ENCODE results near the gene AP2A2.
A peak's percentile ranks its signal among the peaks of the same experiment; 100 is the strongest.

The AP2A2 gene

DNA sequence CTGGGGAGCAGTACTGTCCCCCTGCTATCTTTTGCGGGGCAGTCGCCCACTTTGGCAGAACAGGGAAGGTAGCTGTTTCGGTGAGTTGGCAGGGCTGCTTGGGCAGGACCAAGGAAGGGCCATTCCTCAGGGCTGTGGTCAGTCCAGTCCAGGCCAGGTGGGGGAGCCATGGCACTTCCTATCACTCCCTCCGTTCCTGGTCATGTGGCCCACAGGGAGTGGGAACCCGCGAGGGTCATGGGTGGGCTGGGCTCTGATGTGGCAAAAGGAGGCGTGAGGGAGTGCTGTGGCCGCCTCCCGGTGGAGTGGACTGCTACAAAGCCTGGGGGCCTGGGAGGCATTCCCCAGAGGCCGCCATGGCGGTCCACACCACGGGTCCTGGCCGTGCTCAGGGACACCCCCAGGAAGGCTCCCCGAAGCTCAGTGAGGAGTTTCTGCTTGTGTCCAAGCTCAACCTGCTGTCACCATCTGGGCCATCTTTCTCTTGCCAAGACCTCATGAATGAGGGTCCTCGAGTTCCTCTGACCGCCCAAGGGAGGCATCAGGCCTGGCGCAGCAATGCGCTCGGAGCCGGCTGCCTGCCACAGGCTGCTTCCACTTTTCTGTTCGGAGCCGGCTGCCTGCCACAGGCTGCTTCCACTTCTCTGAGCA, 27.0 kb upstream of the AP2A2 start:
- peak; percentile 25 for DNase-seq (ENCODE audit: low read depth)
- no peak overlapping the region for H3K4me3 ChIP-seq (ENCODE audit: control insufficient read depth, low read depth, low read length)
- peak; percentile 15 for TF ChIP-seq CTCF (conservative IDR thresholded peaks at IDR 0.05; ENCODE audit: control insufficient read depth, insufficient read depth, low read depth, low read length)

DNA sequence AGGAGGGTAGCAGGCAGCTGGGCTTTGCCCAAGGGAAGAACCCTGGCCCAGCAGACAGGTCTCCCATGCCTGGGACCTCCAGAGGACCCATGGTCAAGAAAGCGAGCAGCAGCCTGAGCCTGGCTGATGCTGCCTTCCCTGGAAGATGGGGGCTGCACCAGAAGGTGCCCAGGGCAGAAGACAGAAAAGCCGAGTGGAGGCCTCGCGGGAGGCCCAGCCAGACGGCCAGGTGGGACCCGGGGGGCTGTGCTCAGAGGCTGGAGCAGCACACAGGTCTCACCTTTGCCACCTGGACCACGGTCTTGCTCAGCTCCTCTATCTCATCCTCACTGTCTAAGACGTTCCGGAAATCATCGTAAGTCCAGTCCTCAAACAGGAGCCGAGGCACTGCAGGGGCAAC, 25.9 kb upstream of the AP2A2 start:
- H3K4me3 ChIP-seq (ENCODE audit: control insufficient read depth, low read depth, low read length) = no peak overlapping the region

DNA sequence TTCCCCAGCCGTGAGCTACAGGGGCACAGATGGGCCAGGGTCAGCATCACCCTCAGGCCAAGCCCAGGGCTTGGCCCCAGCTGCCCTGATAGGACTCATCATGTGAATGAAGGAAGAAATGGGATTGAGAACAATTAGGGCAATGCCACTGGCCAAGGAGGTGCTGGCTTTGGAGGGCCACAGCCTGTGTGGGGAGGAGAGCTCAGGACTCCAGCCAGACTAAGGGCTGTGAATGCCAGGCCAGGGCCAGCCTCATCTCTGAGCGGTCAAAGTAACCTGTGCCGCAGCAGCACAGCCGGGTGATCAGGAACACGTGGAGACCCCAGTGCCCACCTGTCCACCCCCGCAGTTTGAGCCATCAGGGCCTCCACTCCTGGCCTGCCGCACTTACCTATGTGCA, 25.1 kb upstream of the AP2A2 start:
- no peak overlapping the region for H3K4me3 ChIP-seq (ENCODE audit: control insufficient read depth, low read depth, low read length)
- no peak for TF ChIP-seq CTCF (conservative IDR thresholded peaks at IDR 0.05; ENCODE audit: control insufficient read depth, insufficient read depth, low read depth, low read length)
- no peak for DNase-seq (ENCODE audit: low read depth)

More for the DNA sequence above, 25.9 kb upstream of the AP2A2 start:
- no peak for DNase-seq (ENCODE audit: low read depth)
- no peak for TF ChIP-seq CTCF (conservative IDR thresholded peaks at IDR 0.05; ENCODE audit: control insufficient read depth, insufficient read depth, low read depth, low read length)

DNA sequence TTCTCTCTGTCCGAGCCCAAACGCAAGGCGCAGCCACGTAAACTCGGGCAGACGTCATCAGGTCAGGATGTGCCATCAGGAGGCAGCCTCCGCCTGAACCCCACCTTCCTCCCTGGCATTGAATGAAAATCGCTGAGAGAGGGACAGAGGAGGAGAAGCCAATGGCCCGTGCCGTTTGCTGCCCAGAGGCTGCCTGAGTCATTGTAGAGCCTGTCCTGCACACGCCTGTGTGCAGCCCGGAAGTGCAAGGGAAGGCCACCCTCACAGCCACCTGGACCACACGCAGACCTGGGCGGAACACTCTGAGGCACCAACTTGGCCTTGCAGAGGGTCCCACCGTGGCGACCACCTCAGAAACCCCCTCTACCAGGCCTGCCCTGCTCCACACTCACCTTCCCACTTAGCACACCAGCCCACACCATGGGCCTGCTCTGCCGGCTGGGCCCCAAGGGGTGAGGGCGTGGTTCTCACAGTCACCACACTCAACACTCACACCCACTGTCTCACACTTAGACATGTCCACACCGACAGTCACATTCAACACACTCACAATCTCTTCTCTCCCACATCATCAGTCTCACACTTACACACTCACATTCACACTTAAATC, 24.1 kb upstream of the AP2A2 start:
- H3K4me3 ChIP-seq (ENCODE audit: control insufficient read depth, low read depth, low read length) = no peak overlapping the region
- DNase-seq (ENCODE audit: low read depth) = no peak
- TF ChIP-seq CTCF (conservative IDR thresholded peaks at IDR 0.05; ENCODE audit: control insufficient read depth, insufficient read depth, low read depth, low read length) = no peak

DNA sequence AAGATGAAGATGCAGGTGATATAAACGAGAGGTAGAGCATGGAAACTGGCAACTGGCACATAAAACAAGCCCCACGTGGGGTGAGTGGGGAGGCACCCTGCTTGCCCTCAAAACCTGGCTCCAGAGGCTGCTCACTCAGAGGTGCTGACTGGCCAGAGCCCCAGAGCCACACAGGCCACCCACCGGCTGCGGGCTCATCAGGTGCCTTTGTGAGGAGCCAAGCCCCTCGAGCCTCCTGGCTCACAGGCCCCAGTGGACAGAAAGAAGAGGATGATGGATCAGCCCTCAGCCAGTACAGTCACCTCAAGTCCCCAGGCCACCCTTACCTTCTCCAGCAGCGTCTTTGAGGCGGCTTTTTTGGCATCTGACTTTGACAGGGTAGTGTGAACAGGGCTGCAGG, 21.3 kb upstream of the AP2A2 start:
- DNase-seq (ENCODE audit: low read depth) = no peak
- H3K4me3 ChIP-seq (ENCODE audit: control insufficient read depth, low read depth, low read length) = no peak overlapping the region
- no peak for TF ChIP-seq CTCF (conservative IDR thresholded peaks at IDR 0.05; ENCODE audit: control insufficient read depth, insufficient read depth, low read depth, low read length)

DNA sequence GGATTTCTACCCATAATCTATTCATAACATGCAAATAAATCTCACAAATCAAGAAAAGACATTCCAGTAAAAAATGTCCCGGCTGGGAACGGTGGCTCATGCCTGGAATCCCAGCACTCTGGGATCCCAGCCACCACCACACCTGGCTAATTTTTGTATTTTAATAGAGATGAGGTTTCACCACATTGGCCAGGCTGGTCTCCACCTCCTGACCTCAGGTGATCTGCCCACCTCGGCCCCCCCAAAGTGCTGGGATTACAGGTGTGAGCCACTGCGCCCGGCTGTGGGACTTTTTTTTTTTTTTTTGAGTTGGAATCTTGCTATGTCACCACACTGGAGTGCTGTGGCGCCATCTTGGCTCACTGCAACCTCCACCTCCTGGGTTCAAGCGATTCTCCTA, 19.7 kb upstream of the AP2A2 start:
- no peak overlapping the region for H3K4me3 ChIP-seq (ENCODE audit: control insufficient read depth, low read depth, low read length)
- TF ChIP-seq CTCF (conservative IDR thresholded peaks at IDR 0.05; ENCODE audit: control insufficient read depth, insufficient read depth, low read depth, low read length) = no peak
- DNase-seq (ENCODE audit: low read depth) = no peak
